Dedifferentiated amniotic fluid mesenchymal stem cell (primary cell): ENCODE measurements around the gene NOBOX.
"Not testable (repeated sequence)": the region's sequence is repeated elsewhere in the genome, so short reads cannot be mapped to it uniquely, and the experiment has no call there.

ENCODE experiments used
- DNase-seq: peaks from one replicate; pipeline ENCODE4 v3.0.0-alpha.2; 2016; ENCODE audit errors: extremely low spot score

NOBOX gene

GRCh38 chr7:144403649-144404061, at the start of gene NOBOX:
Gene NOBOX (minus strand): TSS chr7:144403693.
- DNase-seq = no peak

- no peak for DNase-seq
These were observed 48.6 kb upstream of the NOBOX start for GRCh38 chr7:144452064-144452463.

GRCh38 chr7:144445590-144445989, 42.1 kb upstream of the NOBOX start:
- no peak for DNase-seq

GRCh38 chr7:144439717-144440205, 36.3 kb upstream of the NOBOX start:
- no peak for DNase-seq

GRCh38 chr7:144438759-144439158, 35.3 kb upstream of the NOBOX start:
- no peak for DNase-seq

DNA sequence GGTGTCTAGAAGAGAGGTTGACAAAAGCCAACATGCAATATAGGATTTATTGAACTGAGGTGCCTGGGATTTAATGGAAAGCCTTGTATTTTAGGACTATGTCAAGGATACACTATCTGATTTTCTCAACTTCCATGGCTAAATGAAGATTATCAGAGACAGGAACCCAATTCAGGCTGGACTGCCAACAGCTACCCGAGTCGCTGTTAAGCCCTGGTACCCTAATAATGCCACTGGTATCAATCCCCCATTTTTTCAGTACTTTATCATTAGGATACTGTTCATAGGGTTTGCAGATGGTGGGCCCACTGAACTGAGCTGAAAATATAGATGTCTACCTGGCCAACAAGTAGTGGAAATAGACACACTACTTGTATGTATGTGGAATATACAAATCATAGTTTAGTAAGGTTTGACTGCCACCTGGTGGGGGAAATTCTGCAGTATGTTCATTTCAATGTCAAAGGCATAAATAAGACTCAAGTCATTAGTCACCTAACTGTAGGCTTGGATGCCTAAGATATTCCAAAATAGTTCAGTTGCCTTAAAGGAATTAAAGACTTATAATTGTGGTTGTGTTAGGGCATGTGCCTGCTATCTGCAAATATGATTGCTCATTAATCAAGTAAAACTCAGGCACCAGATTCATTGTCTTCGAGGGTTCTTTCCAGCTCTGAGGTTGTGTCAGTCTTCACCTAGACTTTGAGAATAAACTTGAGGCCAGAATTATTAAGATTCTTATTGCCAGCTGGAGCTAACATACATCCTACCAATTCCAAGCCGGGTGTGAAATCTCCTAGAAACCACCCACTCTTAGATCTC, 34.1 kb upstream of the NOBOX start:
- DNase-seq = peak; percentile 82

DNA sequence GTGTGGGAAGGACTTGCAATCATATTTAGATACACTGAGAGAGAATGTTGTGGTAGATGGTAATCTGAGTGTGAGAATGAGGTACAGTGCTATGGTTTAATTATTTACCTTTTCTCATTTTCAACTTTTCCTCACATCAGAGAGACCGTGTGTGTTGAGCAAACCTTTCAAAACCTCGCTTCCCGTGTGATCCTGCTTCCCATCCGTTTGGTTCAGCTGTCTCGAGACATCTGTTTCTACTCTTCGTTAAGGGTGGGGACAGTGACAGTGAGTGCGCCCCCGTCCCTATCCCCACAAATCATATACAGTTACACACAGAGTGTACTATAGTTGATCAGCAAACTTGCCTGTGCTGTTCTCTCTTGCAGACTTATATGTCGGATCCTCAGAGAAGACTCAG, 33.0 kb upstream of the NOBOX start:
- no peak for DNase-seq

- no peak for DNase-seq
These were observed 24.9 kb upstream of the NOBOX start for GRCh38 chr7:144428431-144428830.

DNA sequence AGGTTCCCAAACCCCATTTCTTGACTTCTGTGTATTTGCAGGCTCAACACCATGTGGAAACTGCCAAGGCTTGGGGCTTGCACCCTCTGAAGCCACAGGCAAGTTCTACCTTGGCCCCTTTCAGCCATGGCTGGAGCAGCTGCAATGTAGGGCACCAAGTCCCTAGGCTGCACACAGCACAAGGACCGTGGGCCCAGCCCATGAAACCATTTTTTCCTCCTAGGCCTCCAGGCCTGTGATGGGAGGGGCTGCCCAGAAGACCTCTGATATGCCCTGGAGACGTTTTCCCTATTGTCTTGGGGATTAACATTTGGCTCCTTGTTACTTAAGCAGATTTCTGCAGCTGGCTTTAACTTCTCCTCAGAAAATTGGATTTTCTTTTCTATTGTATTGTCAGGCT, 24.0 kb upstream of the NOBOX start:
- DNase-seq = not testable (repeated sequence)

GRCh38 chr7:144418931-144419330, 15.4 kb upstream of the NOBOX start:
- DNase-seq = not testable (repeated sequence)

GRCh38 chr7:144416341-144416740, 12.8 kb upstream of the NOBOX start:
- DNase-seq = no peak

DNA sequence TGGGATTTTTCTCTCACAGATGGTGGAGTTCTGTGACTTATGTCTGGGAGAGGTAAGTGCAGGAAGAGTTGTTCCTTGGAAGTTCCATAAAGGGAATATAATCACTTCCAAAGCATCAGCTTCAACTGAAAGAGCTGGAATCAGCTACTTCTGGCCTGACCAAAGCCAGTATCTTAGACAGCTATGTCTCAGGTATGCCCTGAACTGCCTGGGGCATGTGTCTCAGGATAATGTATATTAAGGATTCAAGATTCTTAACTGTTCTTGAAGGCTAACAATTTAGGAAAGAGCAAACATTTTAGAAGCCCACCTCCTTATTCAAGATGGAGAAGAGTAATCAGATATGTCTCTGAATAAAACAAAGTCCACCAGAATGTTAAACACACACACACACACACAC, 12.4 kb upstream of the NOBOX start:
- no peak for DNase-seq

DNA sequence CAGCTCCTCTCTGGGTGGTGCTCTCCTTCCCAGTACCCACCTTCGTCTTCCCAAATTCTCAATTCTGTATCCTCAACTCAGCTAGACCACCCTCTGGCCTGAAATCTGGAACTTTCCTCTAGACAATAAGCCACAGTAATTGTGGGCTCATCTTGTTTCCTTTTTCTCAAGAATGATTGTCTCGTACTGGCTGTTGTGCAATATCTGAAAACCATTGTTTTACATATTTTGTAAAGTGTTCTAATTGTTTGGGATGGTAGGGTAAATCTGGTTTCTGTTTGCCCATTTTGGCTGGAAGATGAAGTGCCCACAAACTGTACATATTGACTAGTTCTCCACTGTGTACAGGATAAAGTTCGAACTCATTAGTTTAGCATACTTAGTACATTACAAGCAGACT, 11.3 kb upstream of the NOBOX start:
- no peak for DNase-seq

- DNase-seq = no peak
These were observed 6.9 kb upstream of the NOBOX start for GRCh38 chr7:144410441-144410840.

GRCh38 chr7:144408121-144408520, 4.6 kb upstream of the NOBOX start:
- DNase-seq = peak; percentile 51

DNA sequence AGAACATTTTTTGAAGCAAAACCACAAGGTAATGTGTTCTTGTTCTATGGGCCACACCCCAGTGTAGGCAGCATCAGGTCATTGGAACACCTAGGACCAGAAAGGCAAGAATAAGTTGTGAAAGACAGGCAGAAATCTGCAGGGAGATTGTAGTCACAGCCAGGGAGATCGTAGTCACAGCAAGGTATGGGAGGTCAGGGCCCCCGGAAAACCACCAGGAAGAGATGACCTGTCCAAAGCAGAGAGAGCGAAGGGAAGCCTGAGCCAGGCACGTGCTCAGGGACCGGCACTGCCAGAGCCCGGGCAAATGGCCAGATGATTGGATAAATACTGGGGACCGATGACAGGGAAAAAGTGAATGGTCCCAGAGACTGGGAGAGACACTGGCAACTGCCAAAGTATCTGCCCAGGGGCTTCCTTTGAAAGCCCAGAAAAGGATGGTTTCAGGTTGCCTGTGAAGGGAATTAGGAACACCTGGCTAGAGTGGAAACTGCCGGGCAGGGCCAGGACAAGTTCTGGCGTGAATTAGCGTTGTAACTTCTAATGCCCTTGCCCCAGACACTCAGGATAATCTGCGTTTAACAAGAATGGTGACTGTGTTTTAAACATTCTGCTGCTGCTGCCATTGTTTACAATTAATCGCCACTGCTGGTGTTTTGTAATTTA, 3.9 kb upstream of the NOBOX start:
- DNase-seq = no peak

DNA sequence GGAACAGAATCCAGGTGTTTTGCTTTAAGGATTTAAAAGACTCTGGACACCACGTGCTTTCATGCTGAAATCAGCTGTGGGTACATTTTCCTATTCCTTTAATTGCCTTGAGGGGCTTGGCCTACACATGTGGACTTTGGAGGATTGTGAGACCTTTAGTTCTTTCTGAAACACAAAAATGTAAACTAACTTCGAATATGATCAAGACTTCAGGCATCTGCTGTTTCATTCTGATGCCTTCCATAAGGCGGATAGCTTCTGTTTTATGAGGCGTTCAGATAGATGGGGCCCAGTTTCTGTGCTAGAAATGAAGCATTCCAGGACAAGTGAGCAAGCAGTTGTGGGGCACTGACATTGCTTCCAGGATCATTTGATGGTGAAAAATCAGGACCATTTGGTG, 1.5 kb upstream of the NOBOX start:
- no peak for DNase-seq

GRCh38 chr7:144403102-144403501, 391 bp downstream of the NOBOX start:
- no peak for DNase-seq

DNA sequence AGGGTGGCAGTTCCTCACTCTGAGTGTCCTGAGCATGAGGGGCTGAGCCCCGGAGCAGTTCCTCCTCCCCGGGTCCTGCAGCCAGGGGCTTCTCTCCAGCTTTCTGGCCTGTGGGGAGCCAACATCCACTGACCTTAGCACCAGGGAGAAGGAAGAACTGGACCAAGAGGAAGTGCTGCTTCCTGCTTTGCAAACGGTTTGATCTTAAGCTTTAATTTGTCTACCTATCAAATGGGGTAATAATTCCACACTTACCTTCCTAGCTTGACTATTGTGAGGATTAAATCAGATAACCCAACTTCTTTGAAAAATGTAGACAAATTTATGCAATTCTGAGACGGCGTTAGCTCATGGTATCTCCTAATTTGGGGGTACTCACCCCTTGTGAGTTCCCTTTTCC, 2.0 kb downstream of the NOBOX start:
- DNase-seq = no peak

- no peak for DNase-seq
These were observed 3.5 kb downstream of the NOBOX start for GRCh38 chr7:144399946-144400345.

DNA sequence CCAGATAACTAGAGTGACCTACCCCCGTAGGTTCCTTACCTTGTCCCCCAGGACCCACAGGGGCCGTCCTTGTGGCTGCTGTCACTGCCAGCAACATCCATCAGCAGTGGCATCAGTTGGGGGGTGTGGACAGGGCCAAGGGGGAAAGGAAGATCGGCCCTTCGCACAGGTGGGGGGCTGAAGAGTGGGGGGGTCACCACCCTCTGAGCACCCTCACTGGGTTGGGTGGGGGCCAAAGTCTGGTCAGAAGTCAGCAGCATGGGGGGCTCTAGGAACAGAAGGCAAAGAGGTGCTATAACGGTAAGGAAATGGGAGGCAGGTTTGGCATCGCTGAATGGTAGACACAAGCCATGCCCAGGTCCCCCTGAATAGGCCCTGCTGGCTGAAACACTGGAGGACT, 4.6 kb downstream of the NOBOX start:
- no peak for DNase-seq

- no peak for DNase-seq
These were observed 5.2 kb downstream of the NOBOX start for GRCh38 chr7:144398291-144398690.

DNA sequence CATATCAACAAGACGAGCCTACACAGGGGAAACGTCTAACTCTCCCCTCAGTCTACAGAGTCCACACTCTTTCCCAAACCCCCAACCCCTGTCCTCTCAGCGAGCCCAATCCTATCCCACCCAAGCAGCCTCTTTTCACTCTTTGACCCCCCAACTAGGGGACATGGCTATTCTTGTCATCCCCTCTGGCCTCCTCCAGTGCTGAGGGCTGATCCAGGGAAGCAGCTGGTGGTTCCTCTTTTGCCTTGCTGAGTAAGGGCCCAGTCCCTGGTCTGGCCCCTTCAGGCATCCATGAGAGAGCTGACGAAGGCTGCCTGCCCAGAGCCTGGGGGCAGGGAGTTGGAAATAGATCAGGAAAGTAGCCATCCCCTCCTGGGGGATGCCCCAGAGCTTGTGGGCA, 6.4 kb downstream of the NOBOX start:
- DNase-seq = no peak
